GM12878 (cell line): ENCODE results near the gene NUDT1. TPM values are rescaled to one million over a fixed set of nuclear protein-coding genes. Genes with fewer than 3 reads are reported as not detected.

Experiments used
- CBX3 ChIP-seq: fragments of 200-600 bp; sonication (generic); IDR thresholded peaks from 2 replicates; pipeline ENCODE4 v1.6.1; 2016; ENCODE audit warnings: low read depth, borderline replicate concordance
- CEBPB ChIP-seq, 2 experiments: fragments of 150-350 bp in 1 of 2; IDR thresholded peaks; 2 replicates each; pipeline ENCODE4 v1.6.1; 2012 to 2014; ENCODE audit warnings: low read depth in 2 of 2, low read length in 2 of 2, borderline replicate concordance in 1 of 2, inconsistent platforms in 1 of 2
- CHD1 ChIP-seq: IDR thresholded peaks from 2 replicates; pipeline ENCODE4 v1.6.1; 2012; ENCODE audit warnings: low read depth, low read length, improper control_type of control experiment
- E2F4 ChIP-seq: IDR thresholded peaks from 2 replicates; pipeline ENCODE4 v1.6.1; 2012; ENCODE audit warnings: low read depth, low read length, improper control_type of control experiment
- E2F8 ChIP-seq: fragments of 450-650 bp; IDR thresholded peaks from 2 replicates; pipeline ENCODE4 v1.6.1; 2018; ENCODE audit warnings: mild to moderate bottlenecking, low read depth, moderate library complexity; ENCODE audit not compliant: partially characterized antibody
- EED ChIP-seq: sonication (generic); IDR thresholded peaks from 2 replicates; pipeline ENCODE4 v1.6.1; 2016; ENCODE audit warnings: antibody characterized with exemption, low read depth
- ELK1 ChIP-seq: IDR thresholded peaks from 2 replicates; pipeline ENCODE4 v1.6.1; 2012; ENCODE audit warnings: low read depth, low read length, improper control_type of control experiment
- FOXM1 ChIP-seq: IDR thresholded peaks from 2 replicates; pipeline ENCODE4 v1.6.1; 2012; ENCODE audit warnings: low read depth, mild to moderate bottlenecking, inconsistent platforms, low read length, moderate library complexity
- GABPA ChIP-seq: IDR thresholded peaks from 2 replicates; pipeline ENCODE4 v1.6.1; 2014; ENCODE audit warnings: antibody characterized with exemption, low read depth, mild to moderate bottlenecking, inconsistent platforms
- IRF4 ChIP-seq: IDR thresholded peaks from 2 replicates; pipeline ENCODE4 v1.6.1; 2011; ENCODE audit warnings: low read depth, low read length
- LARP7 ChIP-seq: fragments of 450-650 bp; IDR thresholded peaks from 2 replicates; pipeline ENCODE4 v1.6.1; 2017; ENCODE audit warnings: mild to moderate bottlenecking
- NFIC ChIP-seq: IDR thresholded peaks from 2 replicates; pipeline ENCODE4 v1.6.1; 2012; ENCODE audit warnings: low read depth, mild to moderate bottlenecking, inconsistent platforms, low read length, moderate library complexity
- NR2F1 ChIP-seq: fragments of 450-650 bp; conservative IDR thresholded peaks from 2 replicates; pipeline ENCODE4 v1.6.1; 2017; ENCODE audit warnings: mild to moderate bottlenecking
- POLR2AphosphoS2 ChIP-seq: IDR thresholded peaks from 2 replicates; pipeline ENCODE4 v1.6.1; 2011; ENCODE audit warnings: low read depth, mild to moderate bottlenecking, low read length, improper control_type of control experiment, moderate library complexity
- POU2F2 ChIP-seq: IDR thresholded peaks from 3 replicates; pipeline ENCODE4 v1.6.1; 2011; ENCODE audit warnings: low read depth, mild to moderate bottlenecking, low read length, borderline replicate concordance
- RB1 ChIP-seq: fragments of 450-650 bp; formaldehyde crosslinking; IDR thresholded peaks from 2 replicates; pipeline ENCODE4 v1.6.1; 2017; ENCODE audit warnings: mild to moderate bottlenecking, borderline replicate concordance
- SMARCA5 ChIP-seq: fragments of 450-650 bp; IDR thresholded peaks from 2 replicates; pipeline ENCODE4 v1.6.1; 2017; ENCODE audit warnings: mild to moderate bottlenecking
- SUPT20H ChIP-seq: IDR thresholded peaks from 2 replicates; pipeline ENCODE4 v1.6.1; 2011; ENCODE audit warnings: low read depth, mild to moderate bottlenecking, low read length, moderate library complexity, borderline replicate concordance; ENCODE audit not compliant: control insufficient read depth
- TCF7 ChIP-seq: IDR thresholded peaks from 2 replicates; pipeline ENCODE4 v1.6.1; 2014; ENCODE audit warnings: antibody characterized with exemption, borderline replicate concordance
- ZBED1 ChIP-seq: IDR thresholded peaks from 2 replicates; pipeline ENCODE4 v1.6.1; 2016; ENCODE audit warnings: borderline replicate concordance
- polyA plus RNA-seq, 11 experiments: library from polyadenylated mRNA; depleted of rRNA in 4 of 11; unstranded in 6 of 11; stranded (reverse) in 5 of 11; fragments of >200 nt; fragmentation: Nextera tagmentation in 4 of 11; fragmentation: Illumina TruSeq in 1 of 11; extraction: Ambion mirVana in 4 of 11; extraction: Trizol in 1 of 11; gene quantifications; 1 replicate in 1 of 11; 2 replicates in 10 of 11; pipeline versions ENCODE4 v1.2.1 to v1.2.3, GENCODE V29; 2011 to 2016; ENCODE audit warnings: inconsistent platforms in 2 of 11, missing spikeins in 2 of 11, low read depth in 1 of 11
- total RNA-seq, 4 experiments: library from RNA; depleted of rRNA in 3 of 4; stranded (reverse); fragments of >200 nt in 3 of 4; fragmentation: Illumina TruSeq in 1 of 4; extraction: Trizol in 1 of 4; gene quantifications; 2 replicates each; pipeline versions ENCODE4 v1.2.1 to v1.2.3, GENCODE V29; 2013 to 2021
- TF ChIP-seq, protein P1 (sequence below): fragments of 450-650 bp; formaldehyde crosslinking; IDR thresholded peaks from 2 replicates; pipeline ENCODE4 v1.4.0; 2022; ENCODE audit warnings: mild to moderate bottlenecking, moderate library complexity
- TF ChIP-seq, protein P2 (sequence below): fragments of 450-650 bp; IDR thresholded peaks from 2 replicates; pipeline ENCODE4 v1.6.1; 2017; ENCODE audit warnings: borderline replicate concordance

NUDT1 gene
- total and polyA plus RNA-seq, 10 of the 15 experiments (the other 5 are each of a cell fraction or from before 2014, with no cell fraction given) = 7.7 to 122 (median 59.2) TPM

DNA sequence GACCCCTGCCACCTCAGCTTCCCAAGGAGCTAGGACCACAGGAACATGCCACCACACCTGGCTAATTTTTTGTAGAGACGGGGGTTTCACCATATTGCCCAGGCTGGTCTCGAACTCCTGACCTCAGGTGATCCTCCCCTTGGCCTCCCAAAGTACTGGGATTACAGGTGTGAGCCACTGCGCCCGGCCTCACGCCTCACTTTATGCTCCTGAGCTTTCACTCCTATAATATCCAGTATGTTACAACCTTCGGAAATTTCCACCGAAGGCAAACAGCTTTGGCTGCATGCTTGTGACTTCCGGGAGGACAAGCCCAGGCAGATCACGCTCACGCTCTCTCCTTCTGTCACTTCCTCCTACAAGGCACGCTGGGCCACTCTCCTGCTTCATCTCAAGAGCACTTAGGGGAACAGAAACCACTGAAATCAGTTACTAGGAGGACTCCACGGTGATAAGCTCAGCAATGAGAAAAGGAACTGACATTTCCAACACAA, 4.9 kb upstream of the NUDT1 start (continued):
- TF ChIP-seq, protein P1, sequence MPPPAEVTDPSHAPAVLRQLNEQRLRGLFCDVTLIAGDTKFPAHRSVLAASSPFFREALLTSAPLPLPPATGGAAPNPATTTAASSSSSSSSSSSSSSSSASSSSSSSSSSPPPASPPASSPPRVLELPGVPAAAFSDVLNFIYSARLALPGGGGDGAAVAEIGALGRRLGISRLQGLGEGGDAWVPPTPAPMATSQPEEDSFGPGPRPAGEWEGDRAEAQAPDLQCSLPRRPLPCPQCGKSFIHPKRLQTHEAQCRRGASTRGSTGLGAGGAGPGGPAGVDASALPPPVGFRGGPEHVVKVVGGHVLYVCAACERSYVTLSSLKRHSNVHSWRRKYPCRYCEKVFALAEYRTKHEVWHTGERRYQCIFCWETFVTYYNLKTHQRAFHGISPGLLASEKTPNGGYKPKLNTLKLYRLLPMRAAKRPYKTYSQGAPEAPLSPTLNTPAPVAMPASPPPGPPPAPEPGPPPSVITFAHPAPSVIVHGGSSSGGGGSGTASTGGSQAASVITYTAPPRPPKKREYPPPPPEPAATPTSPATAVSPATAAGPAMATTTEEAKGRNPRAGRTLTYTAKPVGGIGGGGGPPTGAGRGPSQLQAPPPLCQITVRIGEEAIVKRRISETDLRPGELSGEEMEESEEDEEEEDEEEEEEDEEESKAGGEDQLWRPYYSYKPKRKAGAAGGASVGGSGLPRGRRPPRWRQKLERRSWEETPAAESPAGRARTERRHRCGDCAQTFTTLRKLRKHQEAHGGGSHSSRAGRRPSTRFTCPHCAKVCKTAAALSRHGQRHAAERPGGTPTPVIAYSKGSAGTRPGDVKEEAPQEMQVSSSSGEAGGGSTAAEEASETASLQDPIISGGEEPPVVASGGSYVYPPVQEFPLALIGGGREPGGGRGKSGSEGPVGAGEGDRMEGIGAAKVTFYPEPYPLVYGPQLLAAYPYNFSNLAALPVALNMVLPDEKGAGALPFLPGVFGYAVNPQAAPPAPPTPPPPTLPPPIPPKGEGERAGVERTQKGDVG = peak; percentile 89
- peak; percentile 71; the same call in 2 of the 3 replicates for TF ChIP-seq POU2F2
- peak; percentile 90 for TF ChIP-seq EED
- TF ChIP-seq CHD1 = peak; percentile 83; the same call in 1 of the 2 replicates
- TF ChIP-seq FOXM1 = peak; percentile 88
- TF ChIP-seq SMARCA5 = 0 out of 2 replicates have a peak, but pooled peaks have one; percentile 60
- no peak for TF ChIP-seq CBX3
- TF ChIP-seq IRF4 = peak; percentile 97
- TF ChIP-seq ZBED1 = peak; percentile 91; the same call in 1 of the 2 replicates
- no peak for TF ChIP-seq TCF7
- TF ChIP-seq ELK1 = peak; percentile 42; the same call in 1 of the 2 replicates
- TF ChIP-seq NR2F1 = peak; percentile 32; the same call in 1 of the 2 replicates
- TF ChIP-seq, protein P2, sequence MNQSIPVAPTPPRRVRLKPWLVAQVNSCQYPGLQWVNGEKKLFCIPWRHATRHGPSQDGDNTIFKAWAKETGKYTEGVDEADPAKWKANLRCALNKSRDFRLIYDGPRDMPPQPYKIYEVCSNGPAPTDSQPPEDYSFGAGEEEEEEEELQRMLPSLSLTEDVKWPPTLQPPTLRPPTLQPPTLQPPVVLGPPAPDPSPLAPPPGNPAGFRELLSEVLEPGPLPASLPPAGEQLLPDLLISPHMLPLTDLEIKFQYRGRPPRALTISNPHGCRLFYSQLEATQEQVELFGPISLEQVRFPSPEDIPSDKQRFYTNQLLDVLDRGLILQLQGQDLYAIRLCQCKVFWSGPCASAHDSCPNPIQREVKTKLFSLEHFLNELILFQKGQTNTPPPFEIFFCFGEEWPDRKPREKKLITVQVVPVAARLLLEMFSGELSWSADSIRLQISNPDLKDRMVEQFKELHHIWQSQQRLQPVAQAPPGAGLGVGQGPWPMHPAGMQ = no peak
- TF ChIP-seq CEBPB (IDR thresholded peaks at IDR 0.05; ENCODE audit: borderline replicate concordance in 1 of 2, low read depth in 2 of 2, low read length in 2 of 2) = no peak
- TF ChIP-seq E2F8 = peak; percentile 31
- TF ChIP-seq RB1 = no peak
- no peak; the same call in 1 of the 2 replicates for TF ChIP-seq POLR2AphosphoS2
- TF ChIP-seq SUPT20H = no peak
- no peak for TF ChIP-seq LARP7
- TF ChIP-seq NFIC = peak; percentile 89
- no peak for TF ChIP-seq E2F4
- TF ChIP-seq GABPA = peak; percentile 84
